Anterior cingulate cortex (tissue), 58 donors: Measurements from ENCODE around the gene RETSAT.

ENCODE experiments used
- DNase-seq, 58 donors: peaks; one replicate each; lab custom pipeline; 2025; lab: John Stamatoyannopoulos, UW

Gene RETSAT

GRCh38 chr2:85354286-85355072 is at the start of gene RETSAT, which contains the start of gene ELMOD3:
Gene RETSAT (minus strand): TSS chr2:85354528. CDS start chr2:85354507, 21 bp downstream.
Gene ELMOD3 (plus strand): TSS chr2:85354769. CDS start chr2:85357199, 2,430 bp downstream.
- DNase-seq = peak; percentile 64 to 97 (median 94)

GRCh38 chr2:85401844-85402243 is 47.5 kb upstream of the RETSAT start:
- DNase-seq = no peak

- DNase-seq = no peak
These were observed 47.1 kb upstream of the RETSAT start for GRCh38 chr2:85401464-85401805.

- peak in 5 of 58 donors; percentile 12 to 34 (median 18) for DNase-seq
These were observed 46.5 kb upstream of the RETSAT start for GRCh38 chr2:85400541-85401463.

- no peak for DNase-seq
These were observed 45.7 kb upstream of the RETSAT start for GRCh38 chr2:85400023-85400422.

DNA sequence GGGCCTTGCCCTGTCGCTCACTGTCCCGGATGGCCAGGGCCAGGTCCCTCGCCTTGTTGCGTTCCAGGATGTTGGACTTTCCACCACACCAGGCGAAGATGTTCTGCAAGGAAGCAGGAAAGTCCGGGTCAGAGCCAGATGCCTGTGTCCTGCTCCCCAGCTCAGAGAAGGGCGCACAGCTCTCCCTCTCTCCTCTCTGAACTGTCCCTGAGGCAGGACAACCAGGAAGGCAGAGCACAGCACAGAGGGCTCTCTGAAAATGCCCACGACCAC is 44.8 kb upstream of the RETSAT start:
- DNase-seq = no peak

DNA sequence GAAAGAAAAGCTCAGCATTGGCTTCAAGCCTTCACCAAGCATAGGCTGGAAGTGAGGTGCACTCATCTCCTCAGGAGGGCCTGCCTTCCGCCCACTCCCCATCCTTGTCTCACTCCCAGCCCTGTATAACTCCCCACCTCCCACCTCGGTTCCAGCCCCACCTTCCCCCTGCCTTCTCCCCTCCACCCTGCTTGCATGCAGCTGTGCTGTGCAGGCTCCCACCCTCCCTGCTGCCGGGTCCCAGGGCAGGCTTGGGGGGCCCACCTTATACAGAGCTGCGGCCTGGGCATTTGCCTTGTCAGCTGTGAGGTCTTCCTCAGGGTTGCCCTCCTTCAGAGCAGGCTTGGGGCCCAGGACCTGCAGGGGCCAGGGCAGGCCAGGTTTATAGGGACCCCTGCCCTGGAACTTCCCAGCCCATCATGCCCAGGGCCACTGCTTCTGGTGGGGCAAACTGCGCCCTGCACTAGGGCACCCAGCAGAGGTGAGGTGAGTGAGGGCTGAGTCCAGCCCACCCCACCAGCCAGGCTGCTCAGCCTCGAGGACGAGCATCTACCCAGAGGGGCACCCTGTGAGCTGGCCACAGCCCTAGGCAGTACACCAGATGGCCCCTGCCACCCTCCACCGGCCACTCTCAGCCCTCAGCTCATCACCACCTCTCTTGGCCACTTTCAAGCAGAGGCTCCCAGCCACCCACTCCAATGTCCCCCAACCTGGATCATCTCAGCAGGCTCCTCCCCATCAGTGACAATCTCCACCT is 44.3 kb upstream of the RETSAT start:
- DNase-seq = no peak

- DNase-seq = no peak
These were observed 43.6 kb upstream of the RETSAT start for GRCh38 chr2:85397925-85398331.

GRCh38 chr2:85396531-85397470 is 42.5 kb upstream of the RETSAT start:
- DNase-seq = peak in 7 of 58 donors; percentile 9 to 39 (median 24)

- no peak for DNase-seq
These were observed 41.7 kb upstream of the RETSAT start for GRCh38 chr2:85395912-85396475.

DNA sequence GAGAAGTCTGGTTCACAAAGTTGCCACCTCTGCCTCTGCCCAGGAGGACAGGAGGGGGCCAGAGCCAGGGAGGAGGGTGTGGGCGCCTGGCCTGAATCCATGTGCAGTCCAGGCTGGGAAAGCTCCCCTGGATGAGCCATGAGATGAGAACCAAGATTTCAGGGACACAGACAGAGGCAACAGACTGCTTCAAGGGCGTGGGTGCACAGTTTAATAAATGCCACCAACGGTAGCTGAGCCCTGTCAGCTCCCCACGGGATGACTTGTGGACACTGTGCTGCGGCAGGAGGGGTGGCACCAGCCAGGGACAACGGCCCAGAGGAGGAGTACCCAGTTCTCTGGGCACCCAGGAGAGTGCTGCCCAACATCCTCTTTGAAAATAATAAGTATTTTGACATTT is 40.6 kb upstream of the RETSAT start:
- DNase-seq = no peak

DNA sequence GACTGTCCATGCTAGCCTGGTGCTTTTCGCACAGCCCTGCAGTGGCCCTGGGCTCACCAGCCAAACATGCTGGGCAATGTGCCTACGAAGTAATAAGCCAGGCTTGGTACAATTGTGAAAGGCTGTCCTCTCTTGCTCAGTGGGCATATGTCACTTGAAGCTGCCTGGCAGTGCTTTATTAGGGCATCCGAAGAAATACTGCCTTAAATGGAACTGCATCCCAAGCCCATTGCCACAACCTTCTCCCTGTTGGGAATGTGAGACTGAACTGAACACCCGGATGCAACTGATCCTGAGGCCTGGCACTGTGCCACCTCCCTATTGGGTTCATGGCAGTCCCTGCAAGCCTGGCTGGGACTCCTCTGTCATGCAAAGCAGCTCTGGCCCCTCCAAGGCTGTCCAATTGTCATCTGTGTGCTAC is 39.9 kb upstream of the RETSAT start:
- DNase-seq = peak in 49 of 58 donors; percentile 10 to 85 (median 61)

GRCh38 chr2:85393836-85394235 is 39.5 kb upstream of the RETSAT start:
- peak in 1 of 58 donors; percentile 35 for DNase-seq

DNA sequence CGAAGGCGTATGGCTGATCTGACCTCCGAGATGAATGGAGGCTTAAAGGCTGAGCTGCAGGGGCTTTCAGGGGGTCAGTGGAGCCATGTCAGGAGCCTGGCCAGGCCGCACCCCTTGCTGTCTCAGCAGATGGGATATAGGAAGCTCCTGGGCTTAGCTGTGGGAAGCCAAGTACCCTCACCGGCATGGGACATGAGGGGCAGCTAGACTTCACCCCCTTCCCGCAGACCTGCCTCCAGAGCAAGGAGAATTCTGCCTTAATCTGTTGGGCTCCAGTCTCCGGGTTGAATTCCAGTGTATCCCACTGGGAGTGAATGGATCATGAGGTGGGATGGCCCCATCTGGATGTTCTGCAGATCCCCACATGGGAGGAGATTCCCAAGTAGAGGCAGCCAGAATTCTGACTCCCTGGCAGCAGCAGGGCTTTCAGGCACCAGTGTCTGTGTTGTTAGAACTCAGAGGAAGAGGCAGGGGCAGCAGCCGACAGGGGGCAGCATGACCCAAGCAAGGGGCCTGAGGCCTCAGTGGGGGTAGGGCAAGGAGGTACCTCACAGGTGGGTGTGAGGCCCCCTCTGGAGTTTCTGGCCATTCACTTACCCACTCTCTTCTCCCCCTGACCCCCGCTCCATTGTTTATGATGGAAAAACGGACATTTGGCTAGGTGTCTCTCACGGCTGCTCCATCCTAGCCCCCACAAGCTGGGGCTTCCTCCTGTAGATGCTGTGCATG is 36.8 kb upstream of the RETSAT start:
- peak in 32 of 58 donors; percentile 6 to 66 (median 27) for DNase-seq

DNA sequence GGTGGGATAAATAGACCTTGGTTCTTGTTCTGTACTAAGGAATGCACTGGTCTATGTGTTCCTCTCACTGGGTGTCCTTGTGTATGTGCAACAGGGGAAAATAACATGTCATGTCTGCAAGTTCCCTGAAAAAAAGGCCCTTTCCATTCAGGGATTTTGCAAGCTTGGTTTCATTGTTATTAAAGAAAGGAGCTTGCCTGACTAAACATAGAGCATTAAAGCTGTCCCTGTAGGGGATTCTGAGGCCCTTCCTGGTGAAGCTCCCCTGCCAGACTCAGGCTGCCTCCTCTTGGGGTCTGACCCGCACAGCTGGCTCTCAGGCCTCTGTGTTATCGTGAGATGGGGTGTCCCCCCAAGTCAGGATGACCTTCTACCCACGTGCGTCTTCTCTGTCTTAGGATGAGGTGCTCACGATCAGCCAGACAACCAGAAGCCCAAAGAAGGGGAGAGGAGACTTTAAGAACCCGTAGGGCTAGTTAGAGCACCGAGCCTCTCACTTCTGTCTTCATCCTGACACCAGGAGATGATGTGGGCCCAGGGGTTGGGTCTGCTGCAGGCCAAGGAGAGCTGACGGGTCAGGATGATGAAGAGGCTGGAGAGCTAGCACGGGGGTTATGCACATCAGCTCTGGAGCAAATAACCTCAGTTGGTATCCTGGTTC is 34.7 kb upstream of the RETSAT start:
- DNase-seq = no peak

- no peak for DNase-seq
These were observed 33.4 kb upstream of the RETSAT start for GRCh38 chr2:85387754-85388153.

- DNase-seq = no peak
These were observed 31.4 kb upstream of the RETSAT start for GRCh38 chr2:85385746-85386145.

DNA sequence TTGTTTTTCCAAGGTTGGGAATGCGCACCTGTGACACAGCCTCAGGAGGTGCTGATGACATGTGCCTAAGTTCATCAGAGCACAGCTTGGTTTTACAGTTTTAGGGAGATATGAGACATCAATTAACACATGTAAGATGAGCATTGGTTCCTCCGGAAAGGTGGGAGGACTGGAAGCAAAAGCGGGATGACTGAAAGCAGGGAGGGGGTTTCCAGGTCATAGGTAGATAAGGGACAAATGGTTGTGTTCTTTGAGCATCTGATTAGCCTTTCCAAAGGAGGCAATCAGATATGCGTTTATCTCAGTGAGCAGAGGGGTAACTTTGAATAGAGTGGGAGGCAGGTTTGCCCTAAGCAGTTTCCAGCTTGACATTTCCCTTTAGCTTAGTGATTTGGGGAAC is 29.5 kb upstream of the RETSAT start:
- DNase-seq = no peak
